CD4-positive, alpha-beta T cell treated with Interleukin-6 at 100 ng/mL for 8 hours (primary cell): ENCODE measurements around the gene BICD1.

ENCODE experiments used
- DNase-seq: peaks from one replicate; pipeline ENCODE4 v3.0.0-alpha.2; 2020; ENCODE audit warnings: mixed read lengths, low spot score

BICD1 gene

DNA sequence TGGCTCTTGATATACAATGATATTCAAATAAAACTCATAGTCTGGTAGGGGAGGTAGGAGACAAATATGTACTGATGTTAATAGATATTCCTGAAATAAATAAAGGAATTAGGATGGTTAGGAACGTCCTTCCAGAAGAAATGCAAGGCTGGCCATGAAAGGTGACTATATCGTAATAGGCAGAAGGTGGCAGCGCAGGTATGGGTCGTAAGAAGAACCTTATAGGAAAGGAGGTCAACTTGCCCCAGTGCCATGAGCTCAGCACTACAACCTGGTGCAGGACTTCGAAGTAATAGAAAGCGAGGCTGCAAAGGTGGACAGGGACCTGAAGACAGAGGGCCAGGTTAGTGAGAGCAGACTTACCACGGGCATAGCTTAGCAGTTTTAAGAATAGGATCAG lies 237.4 kb downstream of the BICD1 start:
- DNase-seq = no peak

GRCh38 chr12:32353540-32353939 lies 246.9 kb downstream of the BICD1 start:
- no peak for DNase-seq

DNA sequence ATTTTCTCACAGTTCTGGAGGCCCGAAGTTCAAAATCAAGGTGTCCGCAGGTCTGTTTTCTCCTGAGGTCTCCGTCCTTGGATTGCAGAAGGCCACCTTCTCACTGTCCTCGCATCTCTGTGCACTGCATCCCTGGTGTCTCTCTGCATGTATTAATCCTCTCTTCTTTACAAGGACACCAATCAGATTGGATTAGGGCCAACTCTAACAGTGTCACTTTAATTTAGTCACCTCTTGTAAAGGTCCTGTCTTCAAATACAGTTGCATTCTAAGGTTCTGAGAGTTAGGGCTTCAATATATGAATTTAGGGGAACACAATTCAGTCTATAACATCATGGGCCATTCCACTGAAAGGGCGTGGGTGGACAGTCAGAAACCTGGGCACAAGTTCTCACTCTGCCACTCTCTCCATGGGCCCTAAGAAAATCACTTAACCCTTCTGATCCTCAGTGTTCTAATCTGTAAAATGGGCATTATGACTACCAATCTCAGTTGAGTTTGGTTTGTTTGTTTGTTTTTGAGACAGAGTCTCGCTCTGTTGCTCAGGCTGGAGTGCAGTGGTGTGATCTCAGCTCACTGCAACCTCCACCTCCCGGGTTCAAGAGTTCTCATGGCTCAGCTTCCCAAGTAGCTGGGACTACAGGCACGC lies 251.1 kb downstream of the BICD1 start:
- no peak for DNase-seq

DNA sequence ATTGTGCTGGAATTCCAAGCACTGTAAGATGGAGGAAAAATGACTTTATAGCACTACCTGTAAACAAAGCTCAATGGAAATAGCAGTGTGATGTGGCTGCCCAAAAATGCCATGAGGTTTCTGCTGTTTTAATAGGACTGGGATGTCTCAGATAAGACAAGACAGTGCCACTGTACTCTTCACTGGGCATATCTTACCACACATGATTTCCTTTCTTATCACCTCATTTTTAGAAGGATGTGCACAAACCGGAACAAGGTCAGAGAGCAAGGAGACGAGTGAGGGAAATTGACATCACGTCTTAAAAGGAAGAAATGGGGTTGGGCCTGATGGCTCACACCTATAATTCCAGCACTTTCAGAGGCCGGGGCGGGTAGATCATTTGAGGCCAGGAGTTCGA lies 254.3 kb downstream of the BICD1 start:
- no peak for DNase-seq

DNA sequence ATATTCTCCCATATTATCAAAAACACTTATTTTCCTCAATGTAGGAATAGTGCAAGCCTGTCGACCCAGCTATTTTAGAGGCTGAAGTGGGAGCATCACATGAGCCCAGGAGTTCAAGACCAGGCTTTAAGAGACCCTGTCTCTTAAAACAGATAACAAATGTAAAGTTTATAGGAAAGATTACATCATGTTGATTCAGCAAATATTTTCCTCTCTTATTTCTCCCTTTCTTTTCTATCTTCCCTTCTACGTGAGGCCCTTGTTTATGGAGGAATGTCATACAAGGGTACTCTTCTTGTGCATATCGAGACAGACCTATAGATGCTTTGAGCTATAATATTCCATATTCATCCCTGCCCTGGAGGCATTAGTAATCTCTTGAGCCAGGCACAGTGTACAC lies 256.2 kb downstream of the BICD1 start:
- DNase-seq = no peak

- DNase-seq = peak; percentile 33
Measured at GRCh38 chr12:32365473-32366064, 258.9 kb downstream of the BICD1 start.

GRCh38 chr12:32366714-32367113 lies 260.1 kb downstream of the BICD1 start:
- DNase-seq = no peak

DNA sequence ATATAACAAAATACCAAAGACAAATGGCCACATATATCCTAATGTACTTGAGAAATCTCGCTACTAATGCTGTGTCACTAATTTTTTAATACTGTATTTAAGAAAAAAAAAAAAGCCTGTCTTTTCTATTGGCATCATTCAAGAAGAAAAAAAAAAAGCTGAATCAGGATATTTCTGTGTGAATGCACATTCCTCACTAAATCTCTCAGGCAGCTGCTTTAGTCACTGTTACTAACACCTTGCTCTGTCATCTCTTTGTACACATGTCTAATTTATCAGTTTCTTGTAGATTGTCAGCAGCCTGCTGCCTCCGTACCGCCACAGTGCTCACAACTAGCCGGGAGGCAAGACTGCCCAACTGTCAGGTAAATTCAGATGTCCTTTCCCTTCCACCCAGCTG lies 260.7 kb downstream of the BICD1 start:
- DNase-seq = no peak

- no peak for DNase-seq
Measured at GRCh38 chr12:32369202-32369601, 262.6 kb downstream of the BICD1 start.

GRCh38 chr12:32377344-32378055 lies 270.9 kb downstream of the BICD1 start:
- DNase-seq = no peak

DNA sequence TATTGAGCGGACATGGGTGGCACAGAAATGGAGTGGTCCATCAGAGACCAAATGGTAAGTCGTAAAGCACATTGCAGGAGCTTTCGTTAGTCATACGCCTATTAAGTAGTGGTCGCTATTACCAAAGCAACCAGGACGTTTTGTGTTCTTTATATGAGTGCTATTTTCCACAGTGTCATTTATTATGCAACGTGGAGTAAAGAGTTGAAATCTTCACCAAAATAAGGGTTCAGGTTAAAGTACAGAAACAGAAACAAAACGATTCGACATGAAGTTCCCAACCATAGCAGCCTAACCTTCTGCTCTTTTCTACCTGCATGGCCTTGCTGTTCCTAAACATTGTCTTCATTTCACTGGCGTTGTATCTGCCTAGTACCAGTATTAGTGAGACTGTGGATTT lies 272.6 kb downstream of the BICD1 start:
- no peak for DNase-seq

DNA sequence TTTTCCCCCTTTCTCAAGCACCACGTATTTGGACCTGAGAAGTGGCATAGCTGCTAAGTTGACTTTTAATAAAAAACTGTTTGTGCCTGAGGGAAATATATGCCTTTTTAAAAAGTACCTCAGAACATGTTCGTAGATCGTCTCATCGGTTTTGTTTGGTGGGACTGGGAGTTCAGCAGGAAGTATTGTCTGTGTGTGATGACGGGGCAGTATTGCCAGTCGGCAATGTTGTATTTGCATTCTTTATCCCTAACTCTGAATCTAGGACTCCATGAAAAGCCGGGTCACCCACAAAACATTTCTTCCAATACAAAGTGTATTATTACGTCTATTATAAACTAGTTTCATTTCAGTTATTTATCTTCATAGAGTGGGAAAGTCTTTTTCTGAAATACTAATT lies 273.0 kb downstream of the BICD1 start:
- DNase-seq = no peak

DNA sequence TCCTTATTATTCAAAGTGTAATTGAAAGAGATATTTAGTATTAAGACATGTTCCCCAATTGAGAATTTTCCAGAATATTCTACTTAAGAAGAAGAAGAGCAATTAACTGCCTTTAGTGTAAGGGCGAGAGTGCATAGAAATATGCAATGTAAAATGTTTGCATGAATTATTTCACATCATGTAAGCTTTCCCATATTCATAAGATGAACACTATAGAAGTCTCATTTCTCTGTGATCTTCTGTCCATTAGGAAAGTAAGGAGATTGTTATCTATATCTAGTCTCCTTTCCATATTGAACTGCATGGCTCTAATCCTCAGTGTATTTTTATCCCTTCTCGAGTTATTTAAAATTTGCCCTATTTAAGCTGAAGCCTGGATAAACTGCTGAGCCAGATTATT lies 275.6 kb downstream of the BICD1 start:
- no peak for DNase-seq

- no peak for DNase-seq
Measured at GRCh38 chr12:32390572-32391219, 284.0 kb downstream of the BICD1 start.

DNA sequence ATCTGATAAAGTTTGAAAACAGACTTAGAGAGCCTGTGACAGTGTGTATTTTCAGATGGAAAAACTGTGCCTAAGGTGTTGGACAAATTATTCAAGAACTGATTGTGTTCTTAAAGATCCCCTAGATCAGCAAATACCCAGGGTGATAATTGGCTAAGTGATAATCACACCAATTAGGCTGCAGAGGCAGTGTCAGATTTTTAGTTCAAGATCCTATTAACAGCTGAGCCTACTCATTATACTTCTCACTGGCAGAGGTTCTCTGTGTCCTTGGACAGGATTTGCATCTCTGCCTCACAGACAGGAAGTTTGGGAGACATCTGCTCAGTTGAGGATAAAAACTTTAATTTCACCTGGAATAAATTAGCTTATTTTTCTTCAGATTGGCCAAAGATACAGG lies 288.4 kb downstream of the BICD1 start:
- no peak for DNase-seq

GRCh38 chr12:32397696-32398095 lies 291.0 kb downstream of the BICD1 start:
- no peak for DNase-seq

DNA sequence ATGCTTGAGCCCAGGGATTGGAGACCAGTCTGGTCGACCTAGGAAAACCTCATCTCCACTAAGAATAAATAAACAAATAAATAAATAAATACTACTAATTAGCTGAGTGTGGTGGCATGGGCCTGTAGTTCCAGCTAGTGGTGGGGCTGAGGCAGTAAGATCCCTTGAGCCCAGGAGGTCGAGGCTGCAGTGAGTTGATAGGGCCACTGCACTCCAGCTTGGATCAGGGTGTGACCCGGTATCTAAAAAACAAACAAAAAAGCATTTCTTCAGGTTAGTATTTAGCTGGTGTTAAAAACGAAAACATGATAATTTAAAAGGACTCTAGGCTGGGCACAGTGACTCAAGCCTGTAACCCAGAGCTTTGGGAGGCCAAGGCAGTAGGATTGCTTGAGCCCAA lies 291.5 kb downstream of the BICD1 start:
- DNase-seq = no peak

GRCh38 chr12:32398816-32399369 lies 292.2 kb downstream of the BICD1 start:
- no peak for DNase-seq

GRCh38 chr12:32399370-32400113 lies 292.9 kb downstream of the BICD1 start, which contains the start of gene FGD4:
Gene FGD4, plus strand, starts transcription at chr12:32399558.
- DNase-seq = peak; percentile 18

- DNase-seq = no peak
Measured at GRCh38 chr12:32400114-32400672, 293.5 kb downstream of the BICD1 start.

- no peak for DNase-seq
Measured at GRCh38 chr12:32400866-32401265, 294.2 kb downstream of the BICD1 start.

GRCh38 chr12:32402170-32402569 lies 295.5 kb downstream of the BICD1 start:
- no peak for DNase-seq
